OCI-LY3 (cell line): ENCODE measurements around the gene EXD3.

ENCODE experiments used
- H2AFZ ChIP-seq: fragments of 200-600, 300-600 bp; shearing (Covaris generic); 2 replicates; pipeline ENCODE4 v1.6.0; 2014; ENCODE audit warnings: antibody characterized with exemption, low read depth, low read length
- H3K27ac ChIP-seq: fragments of 200-600, 300-600 bp; sonication (generic); 2 replicates; pipeline ENCODE4 v1.5.1; 2014; ENCODE audit warnings: mild to moderate bottlenecking, low read length, moderate library complexity, mixed read lengths
- H3K27me3 ChIP-seq: fragments of 200-600, 300-600 bp; sonication (generic); 2 replicates; pipeline ENCODE4 v1.6.1; 2014; ENCODE audit warnings: low read depth, low read length, mixed read lengths
- H3K36me3 ChIP-seq: fragments of 200-600, 300-600 bp; sonication (generic); replicated peaks from 2 replicates; pipeline ENCODE3; 2014; ENCODE audit warnings: low read depth, low read length, mixed read lengths
- H3K4me1 ChIP-seq: fragments of 300-600, 200-600 bp; sonication (generic); 2 replicates; pipeline ENCODE4 v1.6.1; 2014; ENCODE audit warnings: low read length, mixed read lengths
- H3K4me2 ChIP-seq: fragments of 200-600, 300-600 bp; sonication (generic); 2 replicates; pipeline ENCODE4 v1.6.1; 2014; ENCODE audit warnings: low read length, mixed read lengths
- H3K4me3 ChIP-seq: fragments of 300-600, 200-600 bp; sonication (generic); 2 replicates; pipeline ENCODE4 v1.5.1; 2014; ENCODE audit warnings: antibody characterized with exemption, mild to moderate bottlenecking, low read length, moderate library complexity
- H3K79me2 ChIP-seq: fragments of 300-600, 200-600 bp; shearing (Covaris generic); 2 replicates; pipeline ENCODE4 v1.6.1; 2014; ENCODE audit warnings: mild to moderate bottlenecking, low read length, mixed read lengths
- H3K9ac ChIP-seq: fragments of 300-600, 200-600 bp; shearing (Covaris generic); 2 replicates; pipeline ENCODE4 v1.6.0; 2014; ENCODE audit warnings: mild to moderate bottlenecking, low read length, moderate library complexity
- H3K9me3 ChIP-seq: fragments of 200-600, 300-600 bp; shearing (Covaris generic); 2 replicates; pipeline ENCODE4 v1.6.1; 2014; ENCODE audit warnings: low read length, mixed read lengths; ENCODE audit not compliant: insufficient read depth
- H4K20me1 ChIP-seq: fragments of 200-600, 300-600 bp; sonication (generic); 2 replicates; pipeline ENCODE4 v1.6.1; 2016; ENCODE audit warnings: low read length, mixed read lengths; ENCODE audit not compliant: insufficient read depth
- EZH2phosphoT487 ChIP-seq: fragments of 200-600 bp; shearing (Covaris generic); IDR thresholded peaks from 2 replicates; pipeline ENCODE4 v1.6.1; 2018; ENCODE audit warnings: antibody characterized with exemption, mixed run types, low read depth
- TF ChIP-seq, protein P1 (sequence below): fragments of 200-600, 300-600 bp; sonication (generic); IDR thresholded peaks from 2 replicates; pipeline ENCODE4 v1.5.1; 2014; ENCODE audit warnings: antibody characterized with exemption, low read length, low read depth

EXD3 gene

DNA sequence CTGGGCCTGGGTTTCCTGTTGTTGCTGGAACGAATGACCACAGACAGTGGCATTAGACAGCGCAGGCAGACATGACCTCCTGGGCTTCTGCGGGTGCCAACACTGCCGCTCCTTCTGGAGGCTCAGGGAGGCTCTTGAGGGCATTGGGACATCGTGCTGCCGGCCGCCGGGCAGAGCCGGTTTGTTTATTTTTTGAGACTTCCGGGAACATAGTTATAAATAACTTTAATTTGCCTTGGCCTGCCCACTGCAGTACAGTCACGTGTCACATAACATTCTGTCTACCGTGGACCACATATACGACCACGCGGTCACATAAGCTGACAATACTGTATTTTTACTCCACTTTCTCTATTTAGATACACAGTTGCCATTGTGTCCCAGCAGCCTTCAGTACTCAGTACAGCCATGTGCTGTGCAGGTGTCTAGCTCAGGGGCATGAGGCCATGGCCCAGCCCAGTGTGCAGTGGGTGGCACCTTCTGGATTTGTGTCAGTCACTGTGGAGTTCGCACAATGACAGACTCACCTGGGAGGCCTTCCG, 153.7 kb downstream of the EXD3 start:
- H3K27ac ChIP-seq, result no peak overlapping the region
- TF ChIP-seq, protein P1, sequence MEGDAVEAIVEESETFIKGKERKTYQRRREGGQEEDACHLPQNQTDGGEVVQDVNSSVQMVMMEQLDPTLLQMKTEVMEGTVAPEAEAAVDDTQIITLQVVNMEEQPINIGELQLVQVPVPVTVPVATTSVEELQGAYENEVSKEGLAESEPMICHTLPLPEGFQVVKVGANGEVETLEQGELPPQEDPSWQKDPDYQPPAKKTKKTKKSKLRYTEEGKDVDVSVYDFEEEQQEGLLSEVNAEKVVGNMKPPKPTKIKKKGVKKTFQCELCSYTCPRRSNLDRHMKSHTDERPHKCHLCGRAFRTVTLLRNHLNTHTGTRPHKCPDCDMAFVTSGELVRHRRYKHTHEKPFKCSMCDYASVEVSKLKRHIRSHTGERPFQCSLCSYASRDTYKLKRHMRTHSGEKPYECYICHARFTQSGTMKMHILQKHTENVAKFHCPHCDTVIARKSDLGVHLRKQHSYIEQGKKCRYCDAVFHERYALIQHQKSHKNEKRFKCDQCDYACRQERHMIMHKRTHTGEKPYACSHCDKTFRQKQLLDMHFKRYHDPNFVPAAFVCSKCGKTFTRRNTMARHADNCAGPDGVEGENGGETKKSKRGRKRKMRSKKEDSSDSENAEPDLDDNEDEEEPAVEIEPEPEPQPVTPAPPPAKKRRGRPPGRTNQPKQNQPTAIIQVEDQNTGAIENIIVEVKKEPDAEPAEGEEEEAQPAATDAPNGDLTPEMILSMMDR, result no peak
- no peak for TF ChIP-seq EZH2phosphoT487
- H4K20me1 ChIP-seq, result no peaks in the 10 kb centered on the region
- H3K4me1 ChIP-seq, result no peaks in the 10 kb centered on the region
- H3K4me2 ChIP-seq, result no peak overlapping the region
- no peak overlapping the region for H2AFZ ChIP-seq
- H3K9me3 ChIP-seq, result no peaks in the 10 kb centered on the region
- H3K9ac ChIP-seq, result no peak overlapping the region
- peaks cover 26% of the 10 kb centered on the region for H3K36me3 ChIP-seq
- H3K27me3 ChIP-seq, result no peaks in the 10 kb centered on the region
- H3K79me2 ChIP-seq, result no peaks in the 10 kb centered on the region
- no peak overlapping the region for H3K4me3 ChIP-seq

DNA sequence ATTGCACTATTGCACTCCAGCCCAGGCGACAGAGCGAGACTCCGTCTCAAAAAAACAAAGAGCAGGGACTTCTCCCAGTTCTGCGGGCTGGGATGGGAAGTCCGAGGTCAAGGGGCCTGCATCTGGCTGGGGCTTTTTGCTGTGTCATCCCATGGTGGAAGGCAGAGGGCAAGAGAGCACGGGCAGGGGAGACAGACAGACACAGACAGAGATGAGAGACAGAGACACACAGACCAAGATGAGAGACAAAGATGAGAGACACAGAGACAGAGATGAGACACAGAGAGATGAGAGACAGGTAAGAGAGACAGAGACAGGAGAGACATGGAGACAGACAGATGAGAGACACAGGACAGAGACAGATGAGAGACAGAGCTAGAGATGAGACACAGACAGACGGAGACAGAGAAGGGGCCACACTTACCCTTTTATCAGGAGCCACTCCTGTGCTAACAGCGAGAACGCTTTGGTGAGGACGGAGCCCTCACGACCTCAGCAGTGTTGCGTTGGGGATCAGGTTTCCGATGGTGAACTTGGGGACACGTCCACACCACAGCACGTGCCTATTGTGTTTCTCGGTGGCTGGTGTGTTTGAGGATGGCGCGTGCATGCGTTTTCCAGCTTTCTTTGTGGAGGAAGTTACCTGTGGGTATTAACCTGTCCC, 154.3 kb downstream of the EXD3 start:
- Histone ChIP-seq H3K27me3 (no peaks in the 10 kb centered on the region), H3K9me3 (no peaks in the 10 kb centered on the region), H4K20me1 (no peaks in the 10 kb centered on the region), H3K4me3 (no peak overlapping the region), H3K4me1 (no peaks in the 10 kb centered on the region), H3K79me2 (no peaks in the 10 kb centered on the region), H3K9ac (no peak overlapping the region), H2AFZ (no peak overlapping the region), H3K27ac (no peak overlapping the region), H3K36me3 (peaks cover 29% of the 10 kb centered on the region), H3K4me2 (no peak overlapping the region)
- TF ChIP-seq EZH2phosphoT487, result no peak
- TF ChIP-seq, protein P1, result no peak

DNA sequence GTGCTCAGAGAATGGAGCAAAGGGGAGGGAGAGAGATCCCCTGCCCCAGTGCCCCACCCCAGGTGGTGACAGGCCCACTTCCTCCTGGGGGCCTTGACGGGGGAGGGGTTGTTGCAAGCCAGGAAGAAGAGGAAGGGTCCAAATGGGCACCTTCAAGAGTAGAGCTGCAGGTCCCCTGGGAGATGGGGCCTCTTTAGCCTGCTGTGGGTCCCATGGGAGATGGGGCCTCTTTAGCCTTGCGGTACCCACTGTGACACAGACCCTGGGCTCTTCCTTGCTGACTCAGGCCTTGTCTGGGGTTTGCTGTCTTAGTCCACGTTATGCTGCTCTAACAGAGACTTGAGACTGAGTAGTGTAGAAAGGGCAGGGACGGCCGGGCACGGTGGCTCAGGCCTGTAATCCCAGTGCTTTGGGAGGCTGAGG, 155.0 kb downstream of the EXD3 start:
- H3K27ac ChIP-seq, result no peak overlapping the region
- no peak overlapping the region for H2AFZ ChIP-seq
- TF ChIP-seq, protein P1, result no peak
- TF ChIP-seq EZH2phosphoT487, result no peak
- no peak overlapping the region for H3K4me3 ChIP-seq
- no peak overlapping the region for H3K4me2 ChIP-seq
- no peaks in the 10 kb centered on the region for H4K20me1 ChIP-seq
- H3K79me2 ChIP-seq, result no peaks in the 10 kb centered on the region
- no peaks in the 10 kb centered on the region for H3K27me3 ChIP-seq
- H3K9ac ChIP-seq, result no peak overlapping the region
- H3K4me1 ChIP-seq, result no peaks in the 10 kb centered on the region
- H3K9me3 ChIP-seq, result no peaks in the 10 kb centered on the region
- peaks cover 31% of the 10 kb centered on the region for H3K36me3 ChIP-seq

DNA sequence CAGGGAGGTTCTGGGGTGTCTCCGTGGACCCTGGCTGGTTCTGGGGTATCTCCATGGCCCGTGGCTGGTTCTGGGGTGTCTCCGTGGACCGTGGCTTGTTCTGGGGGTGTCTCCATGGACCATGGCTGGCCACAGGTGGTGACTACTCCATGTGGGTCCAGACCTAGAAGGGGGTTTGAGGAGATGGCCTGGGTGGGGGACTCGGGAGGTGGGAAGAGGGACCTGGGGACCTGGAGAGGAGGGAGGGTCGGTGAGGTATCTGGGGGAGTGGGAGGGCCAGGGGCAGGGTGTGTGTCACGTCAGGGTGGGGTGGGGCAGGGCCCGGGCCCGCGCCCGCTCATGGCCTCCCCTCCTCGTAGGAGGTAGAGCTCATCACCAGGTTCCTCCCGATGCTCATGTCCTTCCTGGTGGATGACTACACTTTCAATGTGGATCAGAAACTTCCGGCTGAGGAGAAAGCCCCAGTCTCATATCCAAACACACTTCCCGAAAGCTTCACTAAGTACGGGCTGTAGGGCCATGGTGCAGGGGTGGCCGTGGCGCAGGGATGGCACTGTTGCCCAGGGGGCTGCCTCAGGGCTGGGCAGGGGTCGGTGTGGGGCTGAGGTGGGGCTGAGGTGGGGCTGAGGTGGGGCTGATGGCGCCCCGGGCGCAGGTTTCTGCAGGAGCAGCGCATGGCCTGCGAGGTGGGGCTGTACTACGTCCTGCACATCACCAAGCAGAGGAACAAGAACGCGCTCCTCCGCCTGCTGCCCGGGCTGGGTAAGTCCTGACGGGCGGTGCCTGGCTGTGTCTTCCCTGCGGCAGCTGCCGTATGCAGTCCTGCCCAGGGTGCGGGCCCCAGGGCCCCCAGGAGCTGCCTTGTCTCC, 156.1 kb downstream of the EXD3 start:
- Histone ChIP-seq H3K27me3 (no peaks in the 10 kb centered on the region), H3K4me3 (no peak overlapping the region), H2AFZ (no peak overlapping the region), H3K4me1 (no peaks in the 10 kb centered on the region), H3K9ac (no peak overlapping the region), H3K27ac (no peak overlapping the region), H3K79me2 (no peaks in the 10 kb centered on the region), H4K20me1 (no peaks in the 10 kb centered on the region), H3K36me3 (peaks cover 28% of the 10 kb centered on the region), H3K9me3 (no peaks in the 10 kb centered on the region), H3K4me2 (no peak overlapping the region)
- no peak for TF ChIP-seq EZH2phosphoT487
- TF ChIP-seq, protein P1, result no peak
